ENCODE measurements around the gene CRISPLD2.

Gene CRISPLD2

DNA sequence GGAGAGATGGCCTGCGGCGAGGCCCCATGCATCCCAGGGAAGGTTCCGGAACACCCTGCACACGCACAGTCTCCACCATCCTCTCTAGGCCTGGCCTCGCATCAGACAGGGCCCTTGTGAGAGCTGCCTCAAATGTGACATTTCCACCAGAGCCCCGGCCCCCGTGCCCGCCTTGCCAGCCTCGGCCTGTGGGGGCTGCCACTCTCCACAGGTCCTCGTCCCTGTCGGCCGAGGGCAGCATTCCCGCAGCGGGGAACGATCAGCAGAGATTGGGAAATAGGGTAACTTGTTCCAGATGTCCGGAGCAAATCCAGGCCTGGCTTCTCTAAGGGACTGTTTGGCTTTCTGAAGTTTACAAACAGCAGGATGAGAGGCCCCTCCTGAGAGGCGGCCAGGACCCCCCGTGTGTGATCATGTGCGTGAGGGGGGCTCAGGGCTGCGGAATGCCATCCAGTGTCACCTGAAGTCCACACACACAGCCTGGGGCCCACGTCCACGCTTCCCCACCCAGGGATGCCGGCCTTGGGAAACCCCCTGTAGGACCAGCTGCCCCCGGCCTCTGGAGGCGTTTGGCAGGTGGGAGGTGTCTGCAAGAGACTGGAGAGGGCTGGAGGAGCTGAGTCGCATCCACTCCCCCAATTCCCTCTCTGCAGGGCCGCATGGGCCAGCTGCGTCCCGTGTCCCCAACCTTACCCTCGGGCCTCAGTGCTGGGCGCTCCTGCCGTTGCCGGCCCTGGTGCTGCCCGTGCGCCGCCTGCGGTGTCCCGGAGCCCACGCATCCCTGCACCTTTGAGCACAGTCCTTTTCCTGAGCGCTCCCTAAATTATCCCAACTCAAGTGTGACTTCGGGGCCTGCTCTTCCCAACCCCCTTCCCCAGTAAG, 121.1 kb downstream of the CRISPLD2 start:
- DNase-seq = no peak

- DNase-seq = no peak
Observed at GRCh38 chr16:84941921-84942320, 122.1 kb downstream of the CRISPLD2 start.

DNA sequence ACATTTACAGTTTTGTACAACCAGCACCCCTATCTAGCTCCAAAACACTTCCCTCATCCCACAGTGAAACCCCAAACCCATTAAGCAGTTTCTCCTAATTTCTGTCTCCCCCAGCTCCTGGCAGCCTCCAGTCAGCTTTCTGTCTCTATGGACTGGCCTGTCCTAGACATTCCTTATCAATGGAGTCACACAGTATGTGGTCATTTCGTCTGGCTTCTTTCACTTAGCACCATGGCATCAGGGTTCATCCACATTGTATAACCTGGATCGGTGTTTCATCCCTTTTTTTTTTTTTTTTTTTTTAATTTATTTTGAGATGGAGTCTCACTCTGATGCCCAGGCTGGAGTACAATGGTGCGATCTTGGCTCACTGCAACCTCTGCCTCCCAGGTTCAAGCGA, 123.0 kb downstream of the CRISPLD2 start:
- DNase-seq = no peak

- DNase-seq = no peak
Observed at GRCh38 chr16:84943620-84944019, 123.8 kb downstream of the CRISPLD2 start.

GRCh38 chr16:84947022-84947421, 127.2 kb downstream of the CRISPLD2 start:
- DNase-seq = peak in 1 of 2 donors; percentile 74

DNA sequence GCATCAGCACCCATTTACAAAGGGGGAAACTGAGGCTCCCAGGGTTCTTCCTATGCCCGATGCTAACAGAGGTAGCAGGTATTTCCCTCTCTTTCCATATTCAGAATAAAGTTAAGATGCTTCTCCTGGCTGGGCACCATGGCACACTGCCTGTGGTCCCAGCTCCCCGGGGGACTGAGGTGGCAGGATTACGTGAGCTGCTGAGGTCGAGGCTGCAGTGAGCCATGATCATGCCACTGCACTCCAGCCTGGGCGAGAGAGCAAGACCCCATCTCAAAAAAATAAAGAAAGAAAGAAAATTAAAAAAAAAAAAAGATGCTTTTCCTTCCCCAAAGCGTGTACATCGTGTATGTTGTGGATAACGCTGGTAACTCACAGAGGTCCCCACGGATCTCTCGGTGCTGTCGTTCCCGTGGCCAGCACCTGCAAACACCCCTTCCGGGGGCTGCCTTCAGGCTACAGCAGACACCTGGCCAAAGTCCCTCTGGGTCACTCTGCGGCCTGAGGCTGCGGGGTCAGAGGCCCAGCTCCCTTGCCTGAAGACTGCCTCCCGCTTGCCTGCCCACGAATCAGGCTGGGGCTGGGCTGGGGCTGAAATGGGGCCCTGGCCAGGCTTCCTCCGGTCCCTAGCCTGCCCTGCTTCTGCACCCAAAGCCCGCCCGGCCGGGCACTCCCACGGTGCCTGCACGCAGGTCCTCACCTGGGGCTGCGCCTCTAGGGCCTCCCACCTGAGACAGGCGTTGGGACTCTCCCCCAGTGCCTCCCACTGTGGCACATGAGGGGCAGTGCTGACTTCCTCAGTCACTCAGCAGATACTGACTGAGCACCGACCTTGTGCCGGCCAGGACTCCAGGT, 128.4 kb downstream of the CRISPLD2 start:
- DNase-seq = no peak

DNA sequence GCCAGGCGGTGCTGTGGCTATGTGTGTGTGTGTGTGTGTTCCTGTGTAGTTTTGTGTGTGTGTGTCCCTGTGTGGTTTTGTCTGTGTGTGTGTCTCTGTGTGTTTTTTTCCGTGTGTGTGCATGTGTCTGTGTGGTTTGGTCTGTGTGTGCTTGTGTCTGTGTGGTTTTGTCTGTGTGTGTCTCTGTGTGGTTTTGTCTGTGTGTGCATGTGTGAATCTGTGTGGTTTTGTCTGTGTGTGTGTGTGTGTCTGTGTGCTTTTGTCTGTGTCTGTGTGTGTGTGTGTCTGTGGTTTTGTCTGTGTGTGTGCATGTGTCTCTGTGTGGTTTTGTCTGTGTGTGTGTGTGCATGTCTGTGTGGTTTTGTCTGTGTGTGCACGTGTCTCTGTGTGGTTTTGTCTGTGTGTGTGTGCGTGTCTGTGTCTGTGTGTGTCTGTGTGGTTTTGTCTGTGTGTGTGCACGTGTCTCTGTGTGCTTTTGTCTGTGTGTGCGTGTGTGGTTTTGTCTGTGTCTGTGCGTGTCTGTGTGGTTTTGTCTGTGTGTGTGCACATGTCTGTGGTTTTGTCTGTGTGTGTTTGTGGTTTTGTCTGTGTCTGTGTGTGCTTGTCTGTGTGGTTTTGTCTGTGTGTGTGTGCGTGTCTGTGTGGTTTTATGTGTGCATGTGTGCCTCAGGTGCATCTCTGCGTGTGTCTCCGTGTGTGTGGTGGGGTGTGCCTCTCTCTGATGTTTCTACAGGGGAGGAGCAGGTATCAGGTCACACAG, 129.2 kb downstream of the CRISPLD2 start:
- no peak for DNase-seq

- DNase-seq = no peak
Observed at GRCh38 chr16:84949772-84950436, 130.1 kb downstream of the CRISPLD2 start.

DNA sequence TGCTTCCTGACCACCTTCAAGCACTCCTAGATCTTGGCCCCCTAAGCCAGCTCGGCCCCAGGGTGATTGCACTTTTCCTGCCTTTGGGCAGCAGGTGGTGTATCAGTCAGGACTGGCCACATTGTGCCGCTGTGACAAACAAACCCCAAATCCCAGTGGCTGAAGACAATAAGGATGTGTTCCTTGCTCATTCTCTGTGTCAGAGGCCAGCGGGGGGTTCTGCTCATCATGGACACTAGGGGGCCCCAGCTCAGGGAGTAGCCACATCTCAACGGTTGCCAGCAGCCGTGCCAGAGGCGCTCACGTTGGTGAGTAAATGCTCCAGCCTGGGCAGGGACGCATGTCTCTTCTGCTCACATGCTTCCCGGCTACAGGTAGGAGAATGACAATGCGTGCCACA, 131.1 kb downstream of the CRISPLD2 start:
- DNase-seq = peak in 1 of 2 donors; percentile 27

DNA sequence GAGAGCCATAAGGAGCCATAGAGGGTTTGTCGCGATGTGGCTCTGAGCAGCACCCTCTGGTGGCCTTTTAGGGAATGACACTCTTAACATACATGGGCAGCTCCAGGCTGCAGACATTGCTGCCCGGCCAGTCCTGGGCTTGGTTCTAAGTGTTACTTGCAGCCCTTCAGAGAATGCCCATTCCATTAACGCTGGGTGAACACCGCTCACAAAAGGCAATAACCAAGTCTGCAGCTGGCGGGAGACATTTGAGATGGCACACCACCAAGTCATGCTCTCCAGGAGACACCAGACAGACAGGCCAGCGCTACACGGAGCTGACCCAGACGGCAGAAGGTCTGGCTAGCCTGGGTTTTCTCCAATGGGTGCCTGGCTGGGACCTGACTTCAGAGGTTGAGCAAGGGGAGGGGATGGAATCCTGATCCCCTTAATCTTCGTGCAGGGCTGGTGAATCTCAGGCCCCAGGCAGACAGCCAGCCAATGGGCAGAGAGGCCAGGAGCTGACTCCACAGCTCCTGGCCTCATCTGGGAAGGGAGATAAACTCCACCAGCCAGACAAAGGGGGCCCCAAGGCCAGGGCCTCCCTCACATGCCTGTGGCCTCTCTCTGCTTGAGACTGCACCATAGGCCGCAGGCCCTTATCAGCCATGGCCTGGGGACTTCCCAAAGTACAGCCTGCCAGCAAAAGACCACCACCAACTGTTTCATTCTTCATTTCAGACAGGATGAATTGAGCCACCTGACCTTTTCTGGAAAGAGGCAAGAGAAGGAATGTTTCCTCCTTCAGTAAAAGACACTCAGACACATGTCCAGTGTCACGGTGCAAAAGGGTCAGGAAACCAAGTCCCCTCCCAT, 132.8 kb downstream of the CRISPLD2 start:
- DNase-seq = peak; percentile 18 to 54

- peak in 1 of 2 donors; percentile 12 for DNase-seq
Observed at GRCh38 chr16:84953190-84953746, 133.5 kb downstream of the CRISPLD2 start.

DNA sequence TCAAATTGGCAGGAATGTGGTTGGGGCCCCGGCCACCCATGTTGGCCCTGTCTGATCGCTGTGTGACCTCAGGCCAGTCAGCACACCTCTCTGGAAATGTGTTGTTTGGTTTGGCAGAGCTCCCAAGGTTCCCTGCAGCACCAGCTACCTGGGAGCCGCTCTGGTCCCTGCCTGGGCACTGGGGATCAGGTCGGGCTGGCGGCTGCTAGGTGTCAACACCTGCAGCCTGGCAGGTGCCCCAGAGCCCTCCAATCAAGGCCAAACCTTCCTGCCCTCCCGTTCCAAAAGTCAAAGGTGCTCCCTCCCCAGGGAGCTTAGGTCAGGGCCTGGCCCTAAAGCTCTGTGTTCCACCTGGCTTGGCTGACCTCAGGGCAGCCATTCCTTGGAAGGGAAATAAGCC, 135.6 kb downstream of the CRISPLD2 start:
- no peak for DNase-seq

- DNase-seq = no peak
Observed at GRCh38 chr16:84957192-84957591, 137.4 kb downstream of the CRISPLD2 start.

- no peak for DNase-seq
Observed at GRCh38 chr16:84957792-84958191, 138.0 kb downstream of the CRISPLD2 start.

All from bone marrow (tissue), 2 donors.